Left ventricle myocardium inferior (tissue), 1 donor: ENCODE results near the gene MKNK1. TPM values are rescaled to one million over a fixed set of nuclear protein-coding genes. Genes with fewer than 3 reads are reported as not detected.

ENCODE experiments used
- DNase-seq: peaks from one replicate; pipeline ENCODE4 v3.0.0-alpha.2; 2020
- H3K27ac ChIP-seq: fragments of 200-600 bp; replicated peaks from 2 replicates; pipeline ENCODE4 v1.8.0; 2021
- H3K27me3 ChIP-seq: fragments of 200-600 bp; 2 replicates; pipeline ENCODE4 v1.8.0; 2021; ENCODE audit warnings: low read depth
- H3K36me3 ChIP-seq: fragments of 200-600 bp; 2 replicates; pipeline ENCODE4 v1.8.0; 2021
- H3K4me1 ChIP-seq: fragments of 200-600 bp; 2 replicates; pipeline ENCODE4 v1.8.0; 2021
- H3K4me3 ChIP-seq: fragments of 200-600 bp; 2 replicates; pipeline ENCODE4 v1.8.0; 2021; ENCODE audit warnings: mild to moderate bottlenecking, moderate library complexity
- H3K9me3 ChIP-seq: fragments of 200-600 bp; replicated peaks from 2 replicates; pipeline ENCODE4 v1.8.0; 2021
- CTCF ChIP-seq: fragments of 200-600 bp; IDR thresholded peaks from 2 replicates; pipeline ENCODE4 v1.8.0; 2021; ENCODE audit warnings: antibody characterized with exemption, mild to moderate bottlenecking, borderline replicate concordance
- intact Hi-C: fragments of 100-400 bp; cut with micrococcal nuclease; formaldehyde crosslinking; loops from one replicate; pipeline ENCODE4 v1.11.0; 2022
- total RNA-seq: library from RNA; stranded (reverse); fragmentation: NEBNext Ultra II Directional; extraction: Animal tissue kit (Norgen Biotek cat#: 25700); gene quantifications from one replicate; pipeline ENCODE4 v1.2.1, GENCODE V29; 2021
- donor health status: DM: no; HTN: yes; CAD: no; lungs with severe emphysema.

The MKNK1 gene
- total RNA-seq, 1 donor from 2014 or later: 43.5 TPM

GRCh38 chr1:46615088-46615487, 11.0 kb upstream of the MKNK1 start:
- Histone ChIP-seq H3K4me3 (peak overlapping the region; percentile 93), H3K27ac (peak overlapping the region; percentile 99), H3K9me3 (no peaks in the 10 kb centered on the region), H3K4me1 (peaks cover 68% of the 10 kb centered on the region), H3K27me3 (no peaks in the 10 kb centered on the region), H3K36me3 (peaks cover 20% of the 10 kb centered on the region)
- intact Hi-C loops: no loop called here
- DNase-seq: no peak
- TF ChIP-seq CTCF: no peak

- Histone ChIP-seq H3K36me3 (peaks cover 25% of the 10 kb centered on the region), H3K4me3 (peak overlapping the region; percentile 93), H3K9me3 (no peaks in the 10 kb centered on the region), H3K27ac (peak overlapping the region; percentile 99), H3K4me1 (peaks cover 71% of the 10 kb centered on the region), H3K27me3 (no peaks in the 10 kb centered on the region)
- no peak for DNase-seq
- no peak for TF ChIP-seq CTCF
- intact Hi-C loops: no loop called here
Observed at GRCh38 chr1:46614604-46614984, 10.5 kb upstream of the MKNK1 start.

GRCh38 chr1:46613661-46614603, 9.9 kb upstream of the MKNK1 start:
- no peak for TF ChIP-seq CTCF
- H3K4me3 ChIP-seq: peak overlapping the region; percentile 93
- no peaks in the 10 kb centered on the region for H3K9me3 ChIP-seq
- DNase-seq: peak; percentile 96
- no peaks in the 10 kb centered on the region for H3K27me3 ChIP-seq
- peak overlapping the region; percentile 99 for H3K27ac ChIP-seq
- H3K36me3 ChIP-seq: peaks cover 31% of the 10 kb centered on the region
- intact Hi-C loops: no loop called here
- peaks cover 71% of the 10 kb centered on the region for H3K4me1 ChIP-seq

- Histone ChIP-seq H3K27ac (peak overlapping the region; percentile 99), H3K4me1 (peaks cover 74% of the 10 kb centered on the region), H3K9me3 (no peaks in the 10 kb centered on the region), H3K36me3 (peaks cover 40% of the 10 kb centered on the region), H3K27me3 (no peaks in the 10 kb centered on the region), H3K4me3 (peak overlapping the region; percentile 93)
- intact Hi-C loops: no loop called here
- no peak for TF ChIP-seq CTCF
- DNase-seq: peak; percentile 31
Observed at GRCh38 chr1:46612937-46613660, 9.0 kb upstream of the MKNK1 start.

GRCh38 chr1:46611691-46612221, 7.7 kb upstream of the MKNK1 start:
- peaks cover 78% of the 10 kb centered on the region for H3K4me1 ChIP-seq
- intact Hi-C loops: no loop called here
- no peak for DNase-seq
- no peaks in the 10 kb centered on the region for H3K9me3 ChIP-seq
- no peak overlapping the region for H3K4me3 ChIP-seq
- no peak for TF ChIP-seq CTCF
- peak overlapping the region; percentile 99 for H3K27ac ChIP-seq
- no peaks in the 10 kb centered on the region for H3K27me3 ChIP-seq
- peaks cover 42% of the 10 kb centered on the region for H3K36me3 ChIP-seq
